OCI-LY7 (cell line): ENCODE measurements around the gene MT1A. TPM values are rescaled to one million over a fixed set of nuclear protein-coding genes. Genes with fewer than 3 reads are reported as not detected.

Source experiments
- BruUV-seq: library from RNA; stranded (reverse); fragments of 400-500 nt; replicated peaks from 2 replicates; lab custom pipeline; 2021; lab: Mats Ljungman, UMichigan
- CTCF ChIA-PET: fragments of 300-600 bp; sonication (Branson Sonifier 250); formaldehyde crosslinking; loops from one replicate; lab custom pipeline; 2022; ENCODE audit warnings: antibody characterized with exemption; ENCODE audit not compliant: unreplicated experiment; lab: Charles Lee
- POLR2A ChIA-PET: fragments of 300-600 bp; sonication (Branson Sonifier 250); formaldehyde crosslinking; loops from one replicate; lab custom pipeline; 2022; ENCODE audit warnings: antibody characterized with exemption; lab: Charles Lee
- DNase-seq: peaks from one replicate; pipeline ENCODE4 v3.0.0-alpha.2; 2015; ENCODE audit warnings: low spot score
- H2AFZ ChIP-seq: fragments of 200-600 bp; sonication (generic), shearing (Covaris generic); 2 replicates; pipeline ENCODE4 v1.6.1; 2014; ENCODE audit warnings: mild to moderate bottlenecking, antibody characterized with exemption, low read length, moderate library complexity
- H3K27ac ChIP-seq: fragments of 200-600 bp; sonication (generic); 2 replicates; pipeline ENCODE4 v1.5.1; 2014; ENCODE audit warnings: mixed run types, low read depth, mild to moderate bottlenecking, moderate library complexity, low read length, inconsistent platforms; ENCODE audit not compliant: poor library complexity, severe bottlenecking
- H3K36me3 ChIP-seq: fragments of 200-600 bp; sonication (generic); 2 replicates; pipeline ENCODE4 v1.6.1; 2014; ENCODE audit warnings: mild to moderate bottlenecking, antibody characterized with exemption, low read length, moderate library complexity, mixed read lengths; ENCODE audit not compliant: insufficient read depth
- H3K4me1 ChIP-seq: fragments of 200-600 bp; sonication (generic); 2 replicates; pipeline ENCODE4 v1.5.1; 2014; ENCODE audit warnings: mild to moderate bottlenecking, low read length; ENCODE audit not compliant: insufficient read depth, poor library complexity, severe bottlenecking
- H3K4me2 ChIP-seq: fragments of 200-600 bp; sonication (generic); 2 replicates; pipeline ENCODE4 v1.6.1; 2014; ENCODE audit warnings: mild to moderate bottlenecking, low read length
- H3K4me3 ChIP-seq: fragments of 200-600 bp; sonication (generic); 2 replicates; pipeline ENCODE4 v1.5.1; 2014; ENCODE audit warnings: mild to moderate bottlenecking, low read depth, low read length; ENCODE audit not compliant: poor library complexity, severe bottlenecking
- H3K79me2 ChIP-seq: fragments of 200-600 bp; sonication (generic); 2 replicates; pipeline ENCODE4 v1.6.1; 2016; ENCODE audit warnings: low read depth, mild to moderate bottlenecking, low read length, moderate library complexity, mixed read lengths; ENCODE audit not compliant: insufficient read depth
- H3K9me2 ChIP-seq: fragments of 200-600 bp; sonication (generic); 2 replicates; pipeline ENCODE4 v1.6.1; 2016; ENCODE audit warnings: mild to moderate bottlenecking, low read length, mixed read lengths; ENCODE audit not compliant: insufficient read depth
- H3K9me3 ChIP-seq: fragments of 200-600 bp; sonication (generic); 2 replicates; pipeline ENCODE4 v1.6.1; 2014; ENCODE audit warnings: mild to moderate bottlenecking, mixed run types, low read length, mixed read lengths
- H4K20me1 ChIP-seq: fragments of 200-600 bp; sonication (generic); 2 replicates; pipeline ENCODE4 v1.6.1; 2014; ENCODE audit warnings: mild to moderate bottlenecking, antibody characterized with exemption, low read length, moderate library complexity, mixed read lengths; ENCODE audit not compliant: insufficient read depth
- CTCF ChIP-seq: fragments of 200-600 bp; sonication (generic); conservative IDR thresholded peaks from 2 replicates; pipeline ENCODE4 v1.5.1; 2014; ENCODE audit warnings: mild to moderate bottlenecking, antibody characterized with exemption, low read length, moderate library complexity, mixed read lengths
- EZH2phosphoT487 ChIP-seq: fragments of 200-600 bp; sonication (generic); IDR thresholded peaks from 2 replicates; pipeline ENCODE4 v1.6.1; 2018; ENCODE audit warnings: low read depth, borderline replicate concordance, mild to moderate bottlenecking, mixed run types, antibody characterized with exemption, low read length, moderate library complexity, mixed read lengths
- intact Hi-C: fragments of 100-400 bp; cut with micrococcal nuclease; formaldehyde crosslinking; loops from one replicate; pipeline ENCODE4 v1.10.0; 2022; ENCODE audit not compliant: unreplicated experiment
- total RNA-seq, 2 experiments: library from RNA; depleted of rRNA in 1 of 2; stranded (reverse); fragments of >200 nt in 1 of 2; shearing (Covaris generic) in 1 of 2; gene quantifications; 2 replicates each; pipeline ENCODE4 v1.2.3, GENCODE V29; 2014 to 2022

Gene MT1A
- total RNA-seq, 2 experiments from 2014 or later: not detected

- H4K20me1 ChIP-seq: no peaks in the 10 kb centered on the region
- no peaks in the 10 kb centered on the region for H3K9me2 ChIP-seq
- intact Hi-C loops: no loop called here
- POLR2A ChIA-PET: no interaction called here
- no peak overlapping the region for H3K4me2 ChIP-seq
- TF ChIP-seq CTCF: no peak
- TF ChIP-seq EZH2phosphoT487: no peak
- 0 out of 2 replicates have a peak, but pooled peaks cover 7% of the 10 kb centered on the region for H3K9me3 ChIP-seq
- no peak overlapping the region for H3K27ac ChIP-seq
- no peak overlapping the region for H3K4me3 ChIP-seq
- no peaks in the 10 kb centered on the region for H3K36me3 ChIP-seq
- H2AFZ ChIP-seq: no peak overlapping the region
- peaks cover 18% of the 10 kb centered on the region for H3K4me1 ChIP-seq
- BruUV-seq: no TSS peak
- no peaks in the 10 kb centered on the region for H3K79me2 ChIP-seq
- CTCF ChIA-PET: interaction anchor here (1.1 to 1.4 kb wide), 2 partner anchors 101 to 218 kb away, joined by 3 to 5 read pairs; no protein-coding TSS in a partner anchor
- no peak for DNase-seq
Measured at GRCh38 chr16:56601325-56601724, 37.1 kb upstream of the MT1A start.

- Histone ChIP-seq H4K20me1 (no peaks in the 10 kb centered on the region), H3K36me3 (no peaks in the 10 kb centered on the region), H3K4me3 (no peak overlapping the region), H3K79me2 (no peaks in the 10 kb centered on the region), H2AFZ (no peak overlapping the region), H3K9me2 (no peaks in the 10 kb centered on the region), H3K9me3 (no peaks in the 10 kb centered on the region), H3K4me1 (peaks cover 22% of the 10 kb centered on the region), H3K27ac (no peak overlapping the region), H3K4me2 (no peak overlapping the region)
- CTCF ChIA-PET: no interaction called here
- intact Hi-C loops: no loop called here
- POLR2A ChIA-PET: interaction anchor here (0.8 kb wide), 1 partner anchor 80 kb away, joined by 3 read pairs; no protein-coding TSS in a partner anchor
- BruUV-seq: no TSS peak
- TF ChIP-seq EZH2phosphoT487: no peak
- TF ChIP-seq CTCF: 0 out of 2 replicates have a peak, but pooled peaks have one; percentile 34
- peak; percentile 32 for DNase-seq
Measured at GRCh38 chr16:56603589-56603988, 34.9 kb upstream of the MT1A start.

- ChIA-PET CTCF (interaction anchor here (1.0 to 1.4 kb wide), 2 partner anchors 25 to 97 kb away, joined by 3 to 5 read pairs; no protein-coding TSS in a partner anchor), POLR2A (interaction anchor here (0.6 to 1.1 kb wide), 2 partner anchors 21 to 79 kb away, joined by 3 to 5 read pairs; no protein-coding TSS in a partner anchor)
- no peaks in the 10 kb centered on the region for H3K79me2 ChIP-seq
- BruUV-seq: no TSS peak
- H2AFZ ChIP-seq: no peak overlapping the region
- no peak for DNase-seq
- TF ChIP-seq CTCF (no peak), EZH2phosphoT487 (no peak)
- H3K9me3 ChIP-seq: no peaks in the 10 kb centered on the region
- H3K4me2 ChIP-seq: no peak overlapping the region
- intact Hi-C loops: no loop called here
- H3K4me1 ChIP-seq: peaks cover 33% of the 10 kb centered on the region
- no peak overlapping the region for H3K27ac ChIP-seq
- no peak overlapping the region for H3K4me3 ChIP-seq
- no peaks in the 10 kb centered on the region for H4K20me1 ChIP-seq
- no peaks in the 10 kb centered on the region for H3K9me2 ChIP-seq
- H3K36me3 ChIP-seq: no peaks in the 10 kb centered on the region
Measured at GRCh38 chr16:56604966-56605365, 33.5 kb upstream of the MT1A start.
